ENCODE results near the gene ZNG1F.
"Not testable (repeated sequence)": the region's sequence is repeated elsewhere in the genome, so short reads cannot be mapped to it uniquely, and the experiment has no call there.

ZNG1F gene

DNA sequence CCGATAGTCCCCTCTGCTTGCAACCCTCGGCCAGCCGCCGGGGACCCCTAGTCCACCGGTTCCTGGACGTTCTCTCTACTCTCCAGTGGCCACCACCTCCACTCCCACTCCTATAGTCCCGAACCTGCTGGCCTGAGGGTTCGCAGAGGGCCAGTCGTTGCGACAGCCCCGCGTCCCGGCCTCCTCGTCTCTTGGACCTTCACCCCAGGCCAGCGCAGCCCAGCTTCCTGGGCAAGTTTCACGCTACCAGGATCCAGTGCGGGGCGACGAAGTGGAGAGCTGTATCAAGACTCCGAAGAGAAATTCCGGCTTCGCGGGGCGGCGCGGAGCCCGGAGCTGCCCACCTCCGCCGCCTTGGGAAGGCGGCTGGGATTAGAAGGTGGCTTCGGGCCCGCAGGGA lies 65.7 kb downstream of the ZNG1F start:
- DNase-seq (ENCODE audit: low spot score): not testable (repeated sequence)

- DNase-seq (ENCODE audit: low spot score): not testable (repeated sequence)
Measured at GRCh38 chr9:41120696-41121095, 68.4 kb downstream of the ZNG1F start.

DNA sequence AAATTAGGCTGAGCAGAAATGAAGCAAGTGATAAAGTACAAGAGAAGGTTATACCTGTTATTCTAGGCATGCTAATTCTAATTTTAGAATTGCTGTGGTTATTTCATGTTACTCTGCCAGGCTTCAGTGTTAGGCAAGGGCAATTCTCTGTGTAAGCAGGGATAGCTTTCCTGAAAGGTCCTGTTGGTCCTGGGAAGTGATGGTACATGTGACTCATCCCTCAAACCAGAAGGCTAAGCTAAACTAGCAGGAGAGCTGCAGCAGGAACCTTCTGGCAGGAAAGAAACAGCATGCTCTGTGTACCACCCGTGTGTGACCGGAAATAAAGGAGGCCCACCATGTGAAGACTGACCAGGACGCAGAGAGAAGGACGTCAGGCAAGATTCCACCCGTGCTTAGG lies 69.4 kb downstream of the ZNG1F start:
- DNase-seq (ENCODE audit: low spot score): not testable (repeated sequence)

DNA sequence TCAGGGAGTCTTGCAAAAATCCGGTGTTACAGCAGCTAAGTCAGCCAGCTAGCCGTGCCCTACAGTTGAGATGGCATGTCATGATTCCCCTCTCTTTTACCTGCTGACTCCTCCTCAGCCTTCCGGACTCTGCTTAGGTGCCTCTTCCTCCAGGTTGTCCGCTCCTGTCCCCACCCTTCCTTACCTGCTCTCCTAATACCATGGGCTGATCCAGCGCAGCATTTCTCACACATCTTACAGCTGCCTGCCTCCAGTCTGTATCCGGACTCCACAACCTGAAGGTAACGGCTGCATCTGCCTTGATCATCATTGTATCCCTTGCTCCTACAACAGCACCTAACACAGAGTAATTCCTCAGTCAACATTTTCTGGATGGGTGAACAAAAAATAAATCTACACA lies 69.8 kb downstream of the ZNG1F start:
- not testable (repeated sequence) for DNase-seq (ENCODE audit: low spot score)

DNA sequence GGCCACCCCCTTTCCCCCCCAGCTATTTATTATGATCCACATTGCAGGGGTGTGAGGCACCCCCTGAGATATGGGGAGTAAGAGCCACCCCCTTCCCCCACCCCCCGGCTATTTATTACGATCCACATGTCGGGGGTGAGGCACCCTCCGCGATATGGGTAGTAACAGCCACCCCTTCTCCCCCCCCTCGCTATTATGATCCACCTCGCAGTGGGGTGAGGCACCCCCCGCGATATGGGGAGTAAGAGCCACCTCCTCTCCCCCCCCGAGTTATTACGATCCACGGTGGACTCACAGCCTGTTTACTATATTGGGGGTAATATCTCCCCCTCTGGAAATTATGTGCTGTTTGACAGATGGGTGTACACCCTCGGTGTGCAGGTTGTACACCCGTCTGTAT lies 75.8 kb downstream of the ZNG1F start:
- DNase-seq (ENCODE audit: low spot score): not testable (repeated sequence)

- DNase-seq (ENCODE audit: low spot score): not testable (repeated sequence)
Measured at GRCh38 chr9:41111414-41111813, 77.7 kb downstream of the ZNG1F start.

- DNase-seq (ENCODE audit: low spot score): not testable (repeated sequence)
Measured at GRCh38 chr9:41110913-41111312, 78.2 kb downstream of the ZNG1F start.

- DNase-seq (ENCODE audit: low spot score): not testable (repeated sequence)
Measured at GRCh38 chr9:41109253-41109652, 79.9 kb downstream of the ZNG1F start.

GRCh38 chr9:41108816-41109215 lies 80.3 kb downstream of the ZNG1F start:
- DNase-seq (ENCODE audit: low spot score): not testable (repeated sequence)

DNA sequence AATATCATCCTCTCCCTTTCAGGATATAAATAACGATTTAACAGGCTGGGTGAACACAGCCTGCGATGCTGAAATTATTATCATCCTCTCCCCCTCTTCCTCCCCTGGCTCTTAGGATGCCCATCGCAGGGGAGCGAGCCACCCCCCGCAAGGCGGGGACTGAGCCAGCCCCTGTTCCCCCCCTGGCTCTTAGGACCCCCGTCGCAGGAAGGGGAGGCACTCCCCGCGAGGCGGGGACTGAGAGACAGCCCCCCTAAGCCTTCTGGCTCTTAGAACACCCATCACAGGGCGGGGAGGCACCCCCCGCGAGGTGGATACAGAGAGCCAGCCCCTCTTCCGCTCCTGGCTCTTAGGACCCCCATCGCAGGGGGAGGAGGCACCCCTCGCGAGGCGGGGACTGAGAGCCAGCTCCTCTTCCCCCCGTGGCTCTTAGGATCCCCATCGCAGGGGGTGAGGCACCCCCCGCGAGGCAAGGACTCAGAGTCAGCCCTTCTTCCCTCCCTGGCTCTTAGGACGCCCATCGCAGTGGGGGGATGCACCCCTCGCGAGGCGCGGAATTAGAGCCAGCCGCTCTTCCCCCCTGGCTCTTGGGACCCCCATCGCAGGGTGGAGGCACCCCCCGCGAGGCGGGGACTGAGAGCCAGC lies 82.5 kb downstream of the ZNG1F start:
- DNase-seq (ENCODE audit: low spot score): not testable (repeated sequence)

GRCh38 chr9:41105557-41106253 lies 83.4 kb downstream of the ZNG1F start:
- DNase-seq (ENCODE audit: low spot score): not testable (repeated sequence)

- not testable (repeated sequence) for DNase-seq (ENCODE audit: low spot score)
Measured at GRCh38 chr9:41104542-41104941, 84.6 kb downstream of the ZNG1F start.

- not testable (repeated sequence) for DNase-seq (ENCODE audit: low spot score)
Measured at GRCh38 chr9:41100508-41100907, 88.6 kb downstream of the ZNG1F start.

DNA sequence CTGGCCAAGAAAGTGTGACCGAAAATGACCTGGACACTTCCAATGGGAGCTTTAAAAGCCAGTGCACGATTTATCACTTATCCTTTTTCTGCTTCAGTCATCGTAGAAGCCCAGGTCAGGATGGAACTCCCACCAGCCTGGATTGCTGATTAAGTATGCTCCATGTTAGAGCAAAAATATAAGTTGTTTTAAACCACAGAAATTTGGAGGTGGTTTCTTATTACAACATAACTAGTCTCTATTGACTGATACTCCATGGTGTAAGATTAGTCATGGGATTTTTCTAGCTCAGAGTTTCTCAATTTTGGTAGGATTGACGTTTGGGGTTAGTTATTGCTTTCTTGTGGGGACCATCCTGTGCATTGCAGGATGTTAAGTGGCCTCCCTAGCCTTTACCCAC lies 90.4 kb downstream of the ZNG1F start:
- not testable (repeated sequence) for DNase-seq (ENCODE audit: low spot score)

GRCh38 chr9:41095060-41095459 lies 94.1 kb downstream of the ZNG1F start:
- DNase-seq (ENCODE audit: low spot score): not testable (repeated sequence)

DNA sequence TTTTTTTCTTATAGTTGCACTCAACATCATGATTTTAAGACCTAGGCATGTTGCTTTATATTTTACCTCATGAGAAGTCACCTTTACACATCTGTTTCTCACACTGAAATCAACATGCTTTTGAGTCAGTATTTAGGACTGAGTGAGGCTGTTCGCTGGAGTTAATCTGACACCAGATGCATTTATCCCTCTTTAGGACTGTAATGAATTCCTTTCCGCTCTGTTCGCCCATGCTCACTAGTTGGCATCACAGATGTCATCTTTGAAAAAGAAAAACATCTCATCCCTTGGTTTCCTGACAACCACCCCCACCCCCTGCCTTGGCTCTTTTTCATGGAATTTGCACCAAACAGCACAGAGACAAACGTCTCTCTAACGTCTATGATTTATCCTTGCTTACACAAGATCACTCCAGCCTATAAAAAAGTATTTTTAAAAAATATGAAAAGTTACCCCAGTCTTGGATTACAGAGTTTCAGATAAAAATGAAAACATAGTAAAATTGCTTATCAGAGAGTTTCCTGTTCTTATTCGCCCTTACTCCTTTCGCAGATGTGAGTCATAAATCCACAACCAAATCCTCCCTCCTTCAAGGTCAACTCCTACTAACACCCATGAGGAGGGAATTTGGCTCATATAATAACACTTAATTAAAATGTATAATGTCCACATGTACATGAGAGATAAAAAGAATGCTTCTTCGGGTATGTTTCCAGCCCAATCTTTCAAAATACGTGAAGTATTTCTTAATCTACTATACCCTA lies 94.9 kb downstream of the ZNG1F start:
- not testable (repeated sequence) for DNase-seq (ENCODE audit: low spot score)

GRCh38 chr9:41090922-41091321 lies 98.2 kb downstream of the ZNG1F start:
- not testable (repeated sequence) for DNase-seq (ENCODE audit: low spot score)

DNA sequence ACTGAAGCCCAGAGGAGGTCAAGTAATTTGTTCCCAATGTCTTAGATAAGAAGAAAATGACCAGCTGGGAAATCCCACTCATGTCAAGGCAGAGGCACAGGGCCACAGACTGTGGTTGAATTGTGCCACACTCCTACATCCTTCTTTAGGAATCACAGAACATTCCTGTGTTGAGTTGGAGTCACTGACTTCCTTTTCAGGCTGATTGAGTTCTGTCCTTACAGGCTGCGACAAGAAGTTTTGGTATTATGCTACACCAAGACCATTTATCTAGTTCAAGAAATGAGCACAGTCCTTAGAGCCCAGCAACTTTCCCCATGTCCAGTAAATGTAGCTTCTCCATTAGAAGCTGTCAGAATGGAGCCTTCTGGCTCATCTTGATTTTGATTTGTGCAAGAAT lies 98.7 kb downstream of the ZNG1F start:
- DNase-seq (ENCODE audit: low spot score): not testable (repeated sequence)

GRCh38 chr9:41088450-41089059 lies 100.6 kb downstream of the ZNG1F start:
- not testable (repeated sequence) for DNase-seq (ENCODE audit: low spot score)

DNA sequence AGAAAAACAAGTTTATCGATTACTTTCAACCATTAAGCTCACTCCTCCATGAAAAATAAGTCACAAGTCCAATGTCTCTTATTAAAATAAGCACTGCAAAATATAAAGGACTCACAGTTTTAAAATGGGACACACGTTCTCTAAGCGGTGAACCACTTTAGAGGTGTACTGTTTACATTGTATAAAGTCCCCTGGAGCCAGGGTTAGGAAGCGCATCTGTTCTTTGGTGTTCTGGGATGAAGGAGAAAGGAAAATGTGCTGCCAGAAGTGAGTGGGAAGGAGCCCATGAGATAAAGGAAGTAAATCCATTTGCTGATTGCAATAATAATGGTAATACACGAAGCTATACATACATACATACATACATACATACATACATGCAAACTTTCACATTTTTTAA lies 101.2 kb downstream of the ZNG1F start:
- DNase-seq (ENCODE audit: low spot score): not testable (repeated sequence)

DNA sequence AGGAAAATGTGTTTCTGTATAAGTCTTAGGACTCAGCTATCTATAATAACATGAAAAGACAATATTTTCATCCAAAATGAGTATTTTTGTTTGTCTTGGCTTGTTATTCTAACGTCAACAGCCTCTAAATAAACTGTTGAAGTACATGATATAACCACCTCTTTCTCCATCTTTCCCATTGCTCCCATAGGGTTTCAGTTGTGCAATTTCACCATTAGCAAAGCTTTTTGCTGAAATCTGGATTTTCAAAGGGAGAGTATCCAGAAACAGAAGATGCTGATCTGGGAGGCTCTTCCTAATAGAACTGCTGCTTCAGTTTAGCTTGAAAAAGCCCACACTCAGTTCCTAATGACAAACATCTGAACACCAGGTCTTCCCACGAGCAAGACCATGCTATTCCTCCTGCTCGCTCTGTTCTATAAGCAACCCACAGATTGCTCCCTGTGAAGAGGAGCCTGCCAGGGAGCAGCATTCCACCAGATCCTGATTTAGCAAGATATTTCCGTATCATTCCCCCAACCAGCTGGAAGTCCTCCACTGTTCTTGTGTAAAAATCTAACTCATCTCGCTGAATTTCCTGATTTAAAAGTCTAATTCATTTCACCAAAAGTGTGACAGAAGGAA lies 101.8 kb downstream of the ZNG1F start:
- not testable (repeated sequence) for DNase-seq (ENCODE audit: low spot score)

DNA sequence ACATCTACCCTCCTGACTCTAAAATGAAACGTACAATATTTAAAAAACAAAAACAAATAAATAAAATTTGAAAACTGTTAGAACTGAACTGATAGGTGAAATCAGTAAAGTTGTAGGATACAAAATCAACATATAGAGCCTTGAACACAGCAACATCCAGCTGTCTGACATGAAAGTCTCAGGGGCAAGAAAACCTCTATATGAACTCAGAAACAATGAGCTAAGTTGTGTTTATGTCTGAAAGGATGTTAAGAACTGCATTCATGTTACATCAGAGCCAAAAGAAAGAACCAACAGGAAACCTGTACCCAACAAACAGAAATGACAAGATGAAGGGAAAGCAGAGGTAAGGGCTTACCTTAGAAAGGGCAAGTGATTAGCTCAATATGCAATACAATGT lies 102.4 kb downstream of the ZNG1F start:
- not testable (repeated sequence) for DNase-seq (ENCODE audit: low spot score)

Measured in pons (tissue), 1 donor.